Testis (tissue), 2 donors: ENCODE data around the gene NSMCE4A.

Experiments used
- POLR2A ChIP-seq: fragments of 450-650 bp; IDR thresholded peaks from one replicate; pipeline ENCODE4 v1.6.1; 2017; ENCODE audit warnings: antibody characterized with exemption, mild to moderate bottlenecking, moderate library complexity
- TF ChIP-seq, protein P1 (sequence below), 3 experiments: fragments of 450-650 bp in 2 of 3; fragments of 200-600 bp in 1 of 3; sonication (generic) in 1 of 3; IDR thresholded peaks; one replicate each; pipeline ENCODE4 v1.5.1; 2016 to 2019; ENCODE audit warnings: antibody characterized with exemption in 3 of 3, mild to moderate bottlenecking in 2 of 3, moderate library complexity in 1 of 3

- TF ChIP-seq, protein P1, sequence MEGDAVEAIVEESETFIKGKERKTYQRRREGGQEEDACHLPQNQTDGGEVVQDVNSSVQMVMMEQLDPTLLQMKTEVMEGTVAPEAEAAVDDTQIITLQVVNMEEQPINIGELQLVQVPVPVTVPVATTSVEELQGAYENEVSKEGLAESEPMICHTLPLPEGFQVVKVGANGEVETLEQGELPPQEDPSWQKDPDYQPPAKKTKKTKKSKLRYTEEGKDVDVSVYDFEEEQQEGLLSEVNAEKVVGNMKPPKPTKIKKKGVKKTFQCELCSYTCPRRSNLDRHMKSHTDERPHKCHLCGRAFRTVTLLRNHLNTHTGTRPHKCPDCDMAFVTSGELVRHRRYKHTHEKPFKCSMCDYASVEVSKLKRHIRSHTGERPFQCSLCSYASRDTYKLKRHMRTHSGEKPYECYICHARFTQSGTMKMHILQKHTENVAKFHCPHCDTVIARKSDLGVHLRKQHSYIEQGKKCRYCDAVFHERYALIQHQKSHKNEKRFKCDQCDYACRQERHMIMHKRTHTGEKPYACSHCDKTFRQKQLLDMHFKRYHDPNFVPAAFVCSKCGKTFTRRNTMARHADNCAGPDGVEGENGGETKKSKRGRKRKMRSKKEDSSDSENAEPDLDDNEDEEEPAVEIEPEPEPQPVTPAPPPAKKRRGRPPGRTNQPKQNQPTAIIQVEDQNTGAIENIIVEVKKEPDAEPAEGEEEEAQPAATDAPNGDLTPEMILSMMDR (IDR thresholded peaks at IDR 0.05): no peak
- TF ChIP-seq POLR2A: no peak
Observed at GRCh38 chr10:121936295-121936694, 38.7 kb downstream of the NSMCE4A start.
